DND-41 (cell line): ENCODE results near the gene UBP1.

ENCODE experiments used
- EZH2 ChIP-seq: IDR thresholded peaks from 3 replicates; pipeline ENCODE4 v1.6.1; 2012; ENCODE audit warnings: borderline replicate concordance, low read depth, mild to moderate bottlenecking, moderate library complexity, low read length, inconsistent platforms; ENCODE audit not compliant: severe bottlenecking
- TF ChIP-seq, protein P1 (sequence below): IDR thresholded peaks from 2 replicates; pipeline ENCODE4 v1.5.1; 2012; ENCODE audit warnings: borderline replicate concordance, low read length, moderate library complexity, mild to moderate bottlenecking; ENCODE audit not compliant: poor library complexity, severe bottlenecking; ENCODE audit errors: extremely low read depth

DNA sequence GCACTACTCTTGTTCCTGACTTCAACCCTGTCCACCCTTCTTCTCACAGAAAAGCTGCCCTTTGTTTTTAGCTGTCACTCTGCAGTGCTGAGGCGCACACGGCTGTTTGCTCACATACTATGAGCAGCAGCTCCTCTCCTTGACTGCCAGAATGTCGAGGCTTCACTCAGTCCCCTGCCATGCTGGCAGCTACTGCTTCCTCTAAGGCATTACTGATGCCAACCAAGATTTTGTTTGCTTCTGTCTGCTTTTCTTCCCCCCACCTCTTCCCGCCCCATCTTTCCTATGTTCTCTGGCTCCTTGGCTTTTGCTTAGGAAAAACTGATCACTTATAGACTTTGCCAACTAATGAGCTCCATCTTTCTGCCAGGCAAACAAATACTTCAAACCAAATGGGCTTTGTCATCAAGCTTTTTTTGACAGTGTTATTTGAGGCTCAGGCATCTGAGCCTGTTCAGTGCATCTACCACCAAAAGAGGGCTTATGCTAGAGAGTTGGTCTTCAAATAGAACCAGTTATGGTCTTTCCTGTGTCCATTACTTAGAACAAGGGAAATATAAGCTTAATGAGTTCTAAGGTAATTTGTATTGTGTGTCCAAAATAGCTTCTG, 81.9 kb downstream of the UBP1 start:
- no peak for TF ChIP-seq EZH2
- TF ChIP-seq, protein P1, sequence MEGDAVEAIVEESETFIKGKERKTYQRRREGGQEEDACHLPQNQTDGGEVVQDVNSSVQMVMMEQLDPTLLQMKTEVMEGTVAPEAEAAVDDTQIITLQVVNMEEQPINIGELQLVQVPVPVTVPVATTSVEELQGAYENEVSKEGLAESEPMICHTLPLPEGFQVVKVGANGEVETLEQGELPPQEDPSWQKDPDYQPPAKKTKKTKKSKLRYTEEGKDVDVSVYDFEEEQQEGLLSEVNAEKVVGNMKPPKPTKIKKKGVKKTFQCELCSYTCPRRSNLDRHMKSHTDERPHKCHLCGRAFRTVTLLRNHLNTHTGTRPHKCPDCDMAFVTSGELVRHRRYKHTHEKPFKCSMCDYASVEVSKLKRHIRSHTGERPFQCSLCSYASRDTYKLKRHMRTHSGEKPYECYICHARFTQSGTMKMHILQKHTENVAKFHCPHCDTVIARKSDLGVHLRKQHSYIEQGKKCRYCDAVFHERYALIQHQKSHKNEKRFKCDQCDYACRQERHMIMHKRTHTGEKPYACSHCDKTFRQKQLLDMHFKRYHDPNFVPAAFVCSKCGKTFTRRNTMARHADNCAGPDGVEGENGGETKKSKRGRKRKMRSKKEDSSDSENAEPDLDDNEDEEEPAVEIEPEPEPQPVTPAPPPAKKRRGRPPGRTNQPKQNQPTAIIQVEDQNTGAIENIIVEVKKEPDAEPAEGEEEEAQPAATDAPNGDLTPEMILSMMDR, result no peak
